Measurements from ENCODE around the gene PFKFB4. TPM values are rescaled to one million over a fixed set of nuclear protein-coding genes. Genes with fewer than 3 reads are reported as not detected.

PFKFB4 gene
- total RNA-seq, 2 experiments from 2014 or later, result 21.6 to 24.9 TPM

GRCh38 chr3:48572517-48572916, 15.9 kb upstream of the PFKFB4 start:
- DNase-seq, result no peak
- H3K36me3 Mint-ChIP-seq (ENCODE audit: low read depth), result no peaks in the 10 kb centered on the region
- POLR2A ChIA-PET, result no interaction called here
- CTCF ChIA-PET, result interaction anchor here (0.6 to 2.2 kb wide), 4 partner anchors 13 to 1509 kb away, joined by 3 to 13 read pairs (median 4); no protein-coding TSS in a partner anchor
- no peaks in the 10 kb centered on the region for H3K9me3 Mint-ChIP-seq
- H3K4me3 Mint-ChIP-seq, result no peak overlapping the region
- H3K27ac Mint-ChIP-seq, result no peak overlapping the region
- H3K4me1 Mint-ChIP-seq, result no peaks in the 10 kb centered on the region
- no peaks in the 10 kb centered on the region for H3K27me3 Mint-ChIP-seq

- CTCF ChIA-PET, result interaction anchor here (1.2 to 2.2 kb wide), 2 partner anchors 13 to 64 kb away, joined by 3 to 13 read pairs; no protein-coding TSS in a partner anchor
Observed at GRCh38 chr3:48571938-48572337, 15.3 kb upstream of the PFKFB4 start.

GRCh38 chr3:48569808-48570450, 13.3 kb upstream of the PFKFB4 start:
- no peaks in the 10 kb centered on the region for H3K36me3 Mint-ChIP-seq (ENCODE audit: low read depth)
- ChIA-PET CTCF (interaction anchor here (0.6 to 1.1 kb wide), 3 partner anchors 10 to 134 kb away, joined by 3 read pairs; no protein-coding TSS in a partner anchor), POLR2A (no interaction called here)
- no peak for DNase-seq
- peaks cover 7% of the 10 kb centered on the region for H3K4me1 Mint-ChIP-seq
- no peaks in the 10 kb centered on the region for H3K9me3 Mint-ChIP-seq
- no peak overlapping the region for H3K27ac Mint-ChIP-seq
- H3K4me3 Mint-ChIP-seq, result no peak overlapping the region
- H3K27me3 Mint-ChIP-seq, result no peaks in the 10 kb centered on the region

More at GRCh38 chr3:48571938-48572337, 15.3 kb upstream of the PFKFB4 start:
- Mint-ChIP-seq H3K9me3 (no peaks in the 10 kb centered on the region), H3K27ac (no peak overlapping the region), H3K36me3 (ENCODE audit: low read depth) (no peaks in the 10 kb centered on the region), H3K27me3 (no peaks in the 10 kb centered on the region), H3K4me1 (no peaks in the 10 kb centered on the region), H3K4me3 (no peak overlapping the region)
- POLR2A ChIA-PET, result no interaction called here
- DNase-seq, result no peak

GRCh38 chr3:48569400-48569799, 12.8 kb upstream of the PFKFB4 start:
- H3K9me3 Mint-ChIP-seq, result no peaks in the 10 kb centered on the region
- H3K36me3 Mint-ChIP-seq (ENCODE audit: low read depth), result no peaks in the 10 kb centered on the region
- no peak for DNase-seq
- no peak overlapping the region for H3K27ac Mint-ChIP-seq
- H3K27me3 Mint-ChIP-seq, result no peaks in the 10 kb centered on the region
- H3K4me3 Mint-ChIP-seq, result no peak overlapping the region
- ChIA-PET POLR2A (no interaction called here), CTCF (interaction anchor here (0.6 to 1.1 kb wide), 4 partner anchors 9 to 133 kb away, joined by 3 to 4 read pairs (median 3); no protein-coding TSS in a partner anchor)
- peaks cover 7% of the 10 kb centered on the region for H3K4me1 Mint-ChIP-seq

GRCh38 chr3:48568476-48568875, 11.9 kb upstream of the PFKFB4 start:
- no peak for DNase-seq
- H3K9me3 Mint-ChIP-seq, result no peaks in the 10 kb centered on the region
- peaks cover 11% of the 10 kb centered on the region for H3K4me1 Mint-ChIP-seq
- POLR2A ChIA-PET, result no interaction called here
- H3K27ac Mint-ChIP-seq, result no peak overlapping the region
- CTCF ChIA-PET, result interaction anchor here (1.1 to 1.3 kb wide), 2 partner anchors 10 to 19 kb away, joined by 3 to 4 read pairs; no protein-coding TSS in a partner anchor
- H3K4me3 Mint-ChIP-seq, result no peak overlapping the region
- H3K27me3 Mint-ChIP-seq, result no peaks in the 10 kb centered on the region
- no peaks in the 10 kb centered on the region for H3K36me3 Mint-ChIP-seq (ENCODE audit: low read depth)

GRCh38 chr3:48567500-48567899, 10.9 kb upstream of the PFKFB4 start:
- ChIA-PET POLR2A (no interaction called here), CTCF (interaction anchor here (0.7 to 1.3 kb wide), 4 partner anchors 9 to 131 kb away, joined by 3 to 4 read pairs (median 4); partner anchors contain the start of gene PFKFB4)

GRCh38 chr3:48567090-48567489, 10.5 kb upstream of the PFKFB4 start:
- POLR2A ChIA-PET, result no interaction called here
- CTCF ChIA-PET, result interaction anchor here (0.7 to 1.6 kb wide), 5 partner anchors 8 to 325 kb away, joined by 3 to 4 read pairs (median 4); partner anchors contain the start of gene PFKFB4
- Mint-ChIP-seq H3K27me3 (no peaks in the 10 kb centered on the region), H3K36me3 (ENCODE audit: low read depth) (no peaks in the 10 kb centered on the region), H3K9me3 (no peaks in the 10 kb centered on the region), H3K27ac (no peak overlapping the region), H3K4me1 (peaks cover 11% of the 10 kb centered on the region), H3K4me3 (no peak overlapping the region)
- DNase-seq, result no peak

More at GRCh38 chr3:48567500-48567899, 10.9 kb upstream of the PFKFB4 start:
- no peak for DNase-seq
- H3K4me3 Mint-ChIP-seq, result no peak overlapping the region
- H3K4me1 Mint-ChIP-seq, result peaks cover 11% of the 10 kb centered on the region
- no peaks in the 10 kb centered on the region for H3K9me3 Mint-ChIP-seq
- no peaks in the 10 kb centered on the region for H3K27me3 Mint-ChIP-seq
- H3K36me3 Mint-ChIP-seq (ENCODE audit: low read depth), result no peaks in the 10 kb centered on the region
- peak overlapping the region; percentile 62 for H3K27ac Mint-ChIP-seq

- Mint-ChIP-seq H3K4me3 (no peak overlapping the region), H3K36me3 (ENCODE audit: low read depth) (no peaks in the 10 kb centered on the region), H3K4me1 (peaks cover 11% of the 10 kb centered on the region), H3K27me3 (no peaks in the 10 kb centered on the region), H3K27ac (no peak overlapping the region), H3K9me3 (no peaks in the 10 kb centered on the region)
- DNase-seq, result no peak
- ChIA-PET CTCF (interaction anchor here (1.6 kb wide), 1 partner anchor 324 kb away, joined by 3 read pairs; no protein-coding TSS in a partner anchor), POLR2A (no interaction called here)
Observed at GRCh38 chr3:48566401-48566760, 9.8 kb upstream of the PFKFB4 start.

- Mint-ChIP-seq H3K27me3 (no peaks in the 10 kb centered on the region), H3K4me1 (peaks cover 16% of the 10 kb centered on the region), H3K9me3 (no peaks in the 10 kb centered on the region), H3K4me3 (no peak overlapping the region), H3K36me3 (ENCODE audit: low read depth) (no peaks in the 10 kb centered on the region), H3K27ac (no peak overlapping the region)
- ChIA-PET CTCF (interaction anchor here (0.7 to 1.6 kb wide), 2 partner anchors 18 to 324 kb away, joined by 3 read pairs; no protein-coding TSS in a partner anchor), POLR2A (no interaction called here)
- DNase-seq, result no peak
Observed at GRCh38 chr3:48565591-48566400, 9.2 kb upstream of the PFKFB4 start.

- CTCF ChIA-PET, result interaction anchor here (0.7 to 1.6 kb wide), 2 partner anchors 17 to 323 kb away, joined by 3 read pairs; no protein-coding TSS in a partner anchor
- no peak overlapping the region for H3K4me3 Mint-ChIP-seq
- H3K4me1 Mint-ChIP-seq, result peaks cover 22% of the 10 kb centered on the region
- POLR2A ChIA-PET, result no interaction called here
- no peaks in the 10 kb centered on the region for H3K36me3 Mint-ChIP-seq (ENCODE audit: low read depth)
- H3K27me3 Mint-ChIP-seq, result no peaks in the 10 kb centered on the region
- H3K27ac Mint-ChIP-seq, result no peak overlapping the region
- no peaks in the 10 kb centered on the region for H3K9me3 Mint-ChIP-seq
- DNase-seq, result no peak
Observed at GRCh38 chr3:48565186-48565585, 8.6 kb upstream of the PFKFB4 start.

- DNase-seq, result no peak
- H3K9me3 Mint-ChIP-seq, result no peaks in the 10 kb centered on the region
- ChIA-PET CTCF (interaction anchor here (0.7 kb wide), 1 partner anchor 17 kb away, joined by 3 read pairs; no protein-coding TSS in a partner anchor), POLR2A (no interaction called here)
- no peak overlapping the region for H3K4me3 Mint-ChIP-seq
- H3K27ac Mint-ChIP-seq, result no peak overlapping the region
- H3K36me3 Mint-ChIP-seq (ENCODE audit: low read depth), result no peaks in the 10 kb centered on the region
- H3K4me1 Mint-ChIP-seq, result peaks cover 25% of the 10 kb centered on the region
- no peaks in the 10 kb centered on the region for H3K27me3 Mint-ChIP-seq
Observed at GRCh38 chr3:48564667-48565066, 8.1 kb upstream of the PFKFB4 start.

- peaks cover 32% of the 10 kb centered on the region for H3K4me1 Mint-ChIP-seq
- no peak for DNase-seq
- no peaks in the 10 kb centered on the region for H3K9me3 Mint-ChIP-seq
- ChIA-PET CTCF (no interaction called here), POLR2A (no interaction called here)
- no peak overlapping the region for H3K27ac Mint-ChIP-seq
- no peak overlapping the region for H3K4me3 Mint-ChIP-seq
- no peaks in the 10 kb centered on the region for H3K36me3 Mint-ChIP-seq (ENCODE audit: low read depth)
- H3K27me3 Mint-ChIP-seq, result no peaks in the 10 kb centered on the region
Observed at GRCh38 chr3:48564022-48564421, 7.4 kb upstream of the PFKFB4 start.

- H3K36me3 Mint-ChIP-seq (ENCODE audit: low read depth), result no peaks in the 10 kb centered on the region
- H3K4me1 Mint-ChIP-seq, result peaks cover 38% of the 10 kb centered on the region
- DNase-seq, result no peak
- H3K9me3 Mint-ChIP-seq, result no peaks in the 10 kb centered on the region
- POLR2A ChIA-PET, result no interaction called here
- H3K27ac Mint-ChIP-seq, result peak within 1 kb of the TSS; percentile 47
- H3K4me3 Mint-ChIP-seq, result no peak within 1 kb of the TSS
- CTCF ChIA-PET, result no interaction called here
- H3K27me3 Mint-ChIP-seq, result no peaks in the 10 kb centered on the region
Observed at GRCh38 chr3:48563382-48563918, 6.8 kb upstream of the PFKFB4 start, which contains the start of gene UCN2. Gene UCN2 (minus strand): TSS chr3:48563781. CDS start chr3:48563124, 657 bp downstream.
